Rectal smooth muscle tissue (tissue), 1 donor: ENCODE measurements around the gene ITPR1.

Experiments
- H3K27ac ChIP-seq: one replicate; pipeline ENCODE4 v1.7.0; 2013; ENCODE audit warnings: low read depth, low read length, inconsistent platforms
- H3K27me3 ChIP-seq: one replicate; pipeline ENCODE4 v1.7.0; 2013; ENCODE audit warnings: low read length; ENCODE audit not compliant: control insufficient read depth, insufficient read depth
- H3K36me3 ChIP-seq: one replicate; pipeline ENCODE4 v1.7.0; 2013; ENCODE audit warnings: low read length; ENCODE audit not compliant: control insufficient read depth, insufficient read depth
- H3K4me1 ChIP-seq: one replicate; pipeline ENCODE4 v1.7.0; 2013; ENCODE audit warnings: low read length; ENCODE audit not compliant: control insufficient read depth, insufficient read depth
- H3K4me3 ChIP-seq: one replicate; pipeline ENCODE4 v1.7.0; 2013; ENCODE audit warnings: low read length
- H3K9ac ChIP-seq: one replicate; pipeline ENCODE4 v1.7.0; 2013; ENCODE audit warnings: low read length

Gene ITPR1

GRCh38 chr3:4882548-4882947 lies 389.4 kb downstream of the ITPR1 start:
- H3K4me1 ChIP-seq, result no peaks in the 10 kb centered on the region
- H3K27me3 ChIP-seq, result no peaks in the 10 kb centered on the region
- no peak overlapping the region for H3K4me3 ChIP-seq
- H3K36me3 ChIP-seq, result no peaks in the 10 kb centered on the region
- no peak overlapping the region for H3K9ac ChIP-seq
- no peak overlapping the region for H3K27ac ChIP-seq

GRCh38 chr3:4883011-4883410 lies 389.9 kb downstream of the ITPR1 start:
- Histone ChIP-seq H3K4me1 (no peaks in the 10 kb centered on the region), H3K36me3 (no peaks in the 10 kb centered on the region), H3K4me3 (no peak overlapping the region), H3K27ac (no peak overlapping the region), H3K27me3 (no peaks in the 10 kb centered on the region), H3K9ac (no peak overlapping the region)

- Histone ChIP-seq H3K36me3 (no peaks in the 10 kb centered on the region), H3K4me1 (peaks cover 5% of the 10 kb centered on the region), H3K9ac (no peak overlapping the region), H3K27me3 (no peaks in the 10 kb centered on the region), H3K4me3 (no peak overlapping the region), H3K27ac (no peak overlapping the region)
These were observed 391.7 kb downstream of the ITPR1 start for GRCh38 chr3:4884888-4885287.

GRCh38 chr3:4885316-4885715 lies 392.2 kb downstream of the ITPR1 start:
- Histone ChIP-seq H3K27me3 (no peaks in the 10 kb centered on the region), H3K9ac (no peak overlapping the region), H3K4me1 (peaks cover 5% of the 10 kb centered on the region), H3K4me3 (no peak overlapping the region), H3K36me3 (no peaks in the 10 kb centered on the region), H3K27ac (no peak overlapping the region)

GRCh38 chr3:4886448-4886847 lies 393.3 kb downstream of the ITPR1 start:
- Histone ChIP-seq H3K9ac (no peak overlapping the region), H3K36me3 (no peaks in the 10 kb centered on the region), H3K27me3 (no peaks in the 10 kb centered on the region), H3K4me3 (no peak overlapping the region), H3K4me1 (peaks cover 5% of the 10 kb centered on the region), H3K27ac (no peak overlapping the region)

- no peaks in the 10 kb centered on the region for H3K36me3 ChIP-seq
- no peak overlapping the region for H3K9ac ChIP-seq
- no peak overlapping the region for H3K4me3 ChIP-seq
- H3K27me3 ChIP-seq, result no peaks in the 10 kb centered on the region
- no peak overlapping the region for H3K27ac ChIP-seq
- H3K4me1 ChIP-seq, result peaks cover 5% of the 10 kb centered on the region
These were observed 394.0 kb downstream of the ITPR1 start for GRCh38 chr3:4887177-4887576.

GRCh38 chr3:4888913-4889846 lies 396.0 kb downstream of the ITPR1 start:
- H3K27ac ChIP-seq, result no peak overlapping the region

GRCh38 chr3:4889896-4890295 lies 396.7 kb downstream of the ITPR1 start:
- Histone ChIP-seq H3K27ac (no peak overlapping the region), H3K9ac (no peak overlapping the region), H3K27me3 (no peaks in the 10 kb centered on the region), H3K36me3 (no peaks in the 10 kb centered on the region), H3K4me3 (no peak overlapping the region), H3K4me1 (peaks cover 5% of the 10 kb centered on the region)

More at GRCh38 chr3:4888913-4889846, 396.0 kb downstream of the ITPR1 start:
- Histone ChIP-seq H3K27me3 (no peaks in the 10 kb centered on the region), H3K4me3 (no peak overlapping the region), H3K4me1 (peaks cover 5% of the 10 kb centered on the region), H3K36me3 (no peaks in the 10 kb centered on the region), H3K9ac (no peak overlapping the region)

- H3K4me1 ChIP-seq, result peaks cover 9% of the 10 kb centered on the region
- no peak overlapping the region for H3K4me3 ChIP-seq
- H3K27me3 ChIP-seq, result no peaks in the 10 kb centered on the region
- H3K36me3 ChIP-seq, result no peaks in the 10 kb centered on the region
- H3K27ac ChIP-seq, result no peak overlapping the region
- no peak overlapping the region for H3K9ac ChIP-seq
These were observed 401.9 kb downstream of the ITPR1 start for GRCh38 chr3:4894891-4895530.

GRCh38 chr3:4895838-4896237 lies 402.7 kb downstream of the ITPR1 start:
- H3K4me1 ChIP-seq, result peaks cover 9% of the 10 kb centered on the region
- no peaks in the 10 kb centered on the region for H3K36me3 ChIP-seq
- H3K4me3 ChIP-seq, result no peak overlapping the region
- H3K27ac ChIP-seq, result no peak overlapping the region
- no peaks in the 10 kb centered on the region for H3K27me3 ChIP-seq
- no peak overlapping the region for H3K9ac ChIP-seq
